ENCODE measurements around the gene CST7. TPM values are rescaled to one million over a fixed set of nuclear protein-coding genes. Genes with fewer than 3 reads are reported as not detected.

The CST7 gene
- total RNA-seq, 1 experiment from 2014 or later = not detected

DNA sequence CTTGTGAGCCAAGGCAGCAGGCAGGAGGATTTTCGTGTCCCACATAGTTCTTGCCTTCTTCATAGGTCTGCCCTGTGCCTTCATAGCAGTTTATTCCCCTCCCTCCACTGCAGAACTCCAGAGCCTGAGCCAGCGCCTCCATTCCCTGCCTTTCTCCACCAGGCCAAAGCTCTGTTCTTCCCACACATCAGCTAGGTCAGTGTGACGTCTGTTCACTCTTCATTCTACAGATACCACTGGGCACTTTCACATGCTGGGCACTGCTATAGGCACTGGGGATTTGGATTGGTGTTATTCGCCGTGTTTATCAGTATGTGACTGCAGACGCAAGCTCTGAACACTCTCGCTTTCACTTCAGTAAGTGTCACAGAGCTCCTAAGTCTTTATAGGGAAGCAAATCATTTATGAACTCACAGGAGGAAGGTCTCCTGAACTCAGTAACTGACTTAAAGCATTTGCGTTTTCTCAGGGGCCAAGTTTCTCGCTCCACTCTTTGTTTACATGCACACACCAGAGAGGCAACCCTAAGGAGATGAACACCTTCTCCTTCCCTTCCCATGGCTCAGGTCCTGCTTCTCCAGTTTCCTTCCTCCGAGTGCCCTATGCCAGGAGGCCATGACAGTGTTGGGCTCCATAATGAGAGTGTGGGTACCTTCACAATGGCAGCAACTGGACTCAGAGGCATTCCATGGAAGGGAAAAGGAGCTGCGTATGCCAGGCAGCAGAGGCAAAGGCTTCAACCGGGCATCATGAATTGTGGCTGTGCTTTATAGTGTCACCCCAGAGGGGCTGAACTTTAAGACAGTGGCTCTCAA is 49.8 kb downstream of the CST7 start:
- H3K36me3 Mint-ChIP-seq (ENCODE audit: insufficient read depth in 1 of 3, low read depth in 3 of 3) = no peaks in the 10 kb centered on the region
- WGBS (ENCODE audit: extremely low coverage, insufficient read length, low lambda C conversion rate) = no CpG with 5 or more reads among the region's 12 CpGs
- Histone ChIP-seq H3K27ac (ENCODE audit: insufficient read length, low read depth, low read length) (no peak overlapping the region), H3K4me1 (ENCODE audit: insufficient read depth, low read length) (no peaks in the 10 kb centered on the region), H3K79me2 (ENCODE audit: insufficient read depth, low read length) (no peaks in the 10 kb centered on the region), H3K56ac (ENCODE audit: insufficient read length, low read depth, low read length) (no peak overlapping the region), H3K9ac (ENCODE audit: extremely low read depth, insufficient read length, low read length) (no peak overlapping the region), H4K5ac (ENCODE audit: insufficient read length, low read depth, low read length) (no peak overlapping the region), H4K8ac (replicated peaks; ENCODE audit: insufficient read length, low read depth, low read length) (no peak overlapping the region), H3K4ac (ENCODE audit: low read depth, low read length) (no peak overlapping the region), H3K9me3 (ENCODE audit: control insufficient read depth, low read depth, low read length) (no peaks in the 10 kb centered on the region), H2BK12ac (ENCODE audit: insufficient read length, low read depth, low read length) (no peak overlapping the region), H3K18ac (ENCODE audit: insufficient read length, low read depth, low read length) (no peak overlapping the region), H3K27me3 (ENCODE audit: insufficient read depth, low read length) (no peaks in the 10 kb centered on the region), H3K23me2 (ENCODE audit: insufficient read length, low read depth, low read length, poor library complexity, severe bottlenecking) (no peaks in the 10 kb centered on the region), H3K14ac (ENCODE audit: insufficient read depth, low read length) (no peak overlapping the region), H3T11ph (ENCODE audit: low read length) (no peak overlapping the region), H4K20me1 (ENCODE audit: control insufficient read depth, insufficient read depth, insufficient read length) (peaks cover 2% of the 10 kb centered on the region), H4K91ac (ENCODE audit: insufficient read length, low read depth, low read length) (no peak overlapping the region), H2BK5ac (ENCODE audit: insufficient read length, low read length) (no peak overlapping the region), H3K79me1 (ENCODE audit: insufficient read depth, low read depth, low read length, poor library complexity, severe bottlenecking) (no peaks in the 10 kb centered on the region), H2AFZ (ENCODE audit: low read length) (no peak overlapping the region), H3K4me2 (ENCODE audit: insufficient read depth, insufficient read length, low read length) (no peak overlapping the region), H3K23ac (ENCODE audit: insufficient read length, low read depth, low read length) (no peak overlapping the region), H2BK120ac (ENCODE audit: low read depth, low read length, poor library complexity, severe bottlenecking) (no peak overlapping the region), H2BK20ac (ENCODE audit: low read depth, low read length, poor library complexity, severe bottlenecking) (no peak overlapping the region), H2AK5ac (ENCODE audit: insufficient read length, low read length) (no peak overlapping the region), H2BK15ac (ENCODE audit: low read depth, low read length) (no peak overlapping the region)
- H3K4me1 Mint-ChIP-seq = peaks cover 11 to 15% of the 10 kb centered on the region in 2 experiments; a peak in 3 of 4 replicates
- TF ChIP-seq, protein P1, sequence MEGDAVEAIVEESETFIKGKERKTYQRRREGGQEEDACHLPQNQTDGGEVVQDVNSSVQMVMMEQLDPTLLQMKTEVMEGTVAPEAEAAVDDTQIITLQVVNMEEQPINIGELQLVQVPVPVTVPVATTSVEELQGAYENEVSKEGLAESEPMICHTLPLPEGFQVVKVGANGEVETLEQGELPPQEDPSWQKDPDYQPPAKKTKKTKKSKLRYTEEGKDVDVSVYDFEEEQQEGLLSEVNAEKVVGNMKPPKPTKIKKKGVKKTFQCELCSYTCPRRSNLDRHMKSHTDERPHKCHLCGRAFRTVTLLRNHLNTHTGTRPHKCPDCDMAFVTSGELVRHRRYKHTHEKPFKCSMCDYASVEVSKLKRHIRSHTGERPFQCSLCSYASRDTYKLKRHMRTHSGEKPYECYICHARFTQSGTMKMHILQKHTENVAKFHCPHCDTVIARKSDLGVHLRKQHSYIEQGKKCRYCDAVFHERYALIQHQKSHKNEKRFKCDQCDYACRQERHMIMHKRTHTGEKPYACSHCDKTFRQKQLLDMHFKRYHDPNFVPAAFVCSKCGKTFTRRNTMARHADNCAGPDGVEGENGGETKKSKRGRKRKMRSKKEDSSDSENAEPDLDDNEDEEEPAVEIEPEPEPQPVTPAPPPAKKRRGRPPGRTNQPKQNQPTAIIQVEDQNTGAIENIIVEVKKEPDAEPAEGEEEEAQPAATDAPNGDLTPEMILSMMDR (conservative IDR thresholded peaks at IDR 0.05) = no peak
- peak; percentile 17 for DNase-seq
- no peak overlapping the region for H3K27ac Mint-ChIP-seq
- H3K9me3 Mint-ChIP-seq = peaks cover 0 to 3% of the 10 kb centered on the region in 2 experiments; a peak in 2 of 5 replicates
- peaks cover 55% of the 10 kb centered on the region for H3K27me3 Mint-ChIP-seq (ENCODE audit: low read depth)
- H3K4me3 Mint-ChIP-seq = no peak overlapping the region; a peak in 1 of 5 replicates
